IMR-90 (cell line): ENCODE measurements around the gene RAB6D. TPM values are rescaled to one million over a fixed set of nuclear protein-coding genes. Genes with fewer than 3 reads are reported as not detected.

ENCODE experiments used
- ATAC-seq: fragments of 200-7000 bp; cut with Tn5 transposase; 2 replicates; pipeline ENCODE4 v1.9.1; 2020; ENCODE audit warnings: low read depth, mild to moderate bottlenecking, moderate library complexity
- BruUV-seq: library from RNA; stranded (reverse); fragments of 400-500 nt; replicated peaks from 2 replicates; lab custom pipeline; 2021; lab: Mats Ljungman, UMichigan
- CTCF ChIA-PET: fragments of 300-600 bp; formaldehyde crosslinking; extraction: SDS; loops from one replicate; lab custom pipeline; 2021; ENCODE audit warnings: antibody characterized with exemption; lab: Yijun Ruan, JAX
- POLR2A ChIA-PET: fragments of 300-600 bp; sonication (Branson Sonifier 250); formaldehyde crosslinking; loops from one replicate; lab custom pipeline; 2022; ENCODE audit warnings: antibody characterized with exemption; ENCODE audit not compliant: unreplicated experiment; lab: Charles Lee
- DNase-seq: peaks from one replicate; pipeline ENCODE4 v3.0.0; 2013
- H2AFZ ChIP-seq: replicated peaks from 2 replicates; pipeline ENCODE3; 2013; ENCODE audit warnings: low read length, mild to moderate bottlenecking; ENCODE audit not compliant: poor library complexity
- H2AK5ac ChIP-seq: 2 replicates; pipeline ENCODE4 v1.6.1; 2013; ENCODE audit warnings: low read depth, low read length, inconsistent platforms
- H2AK9ac ChIP-seq: replicated peaks from 2 replicates; pipeline ENCODE3; 2013; ENCODE audit warnings: mild to moderate bottlenecking, low read depth, low read length, moderate library complexity; ENCODE audit not compliant: poor library complexity
- H2BK120ac ChIP-seq: 2 replicates; pipeline ENCODE4 v1.6.1; 2013; ENCODE audit warnings: low read depth, low read length, inconsistent platforms
- H2BK15ac ChIP-seq: 3 replicates; pipeline ENCODE4 v1.6.1; 2013; ENCODE audit warnings: low read depth, low read length, inconsistent platforms
- H2BK20ac ChIP-seq: 2 replicates; pipeline ENCODE4 v1.6.1; 2013; ENCODE audit warnings: low read depth, mild to moderate bottlenecking, inconsistent platforms, low read length, moderate library complexity
- H2BK5ac ChIP-seq: 2 replicates; pipeline ENCODE4 v1.6.1; 2013; ENCODE audit warnings: mild to moderate bottlenecking, low read depth, low read length, inconsistent platforms; ENCODE audit not compliant: poor library complexity, severe bottlenecking
- H3K14ac ChIP-seq: replicated peaks from 2 replicates; pipeline ENCODE4 v1.6.1; 2013; ENCODE audit warnings: low read depth, low read length, inconsistent platforms
- H3K18ac ChIP-seq: 2 replicates; pipeline ENCODE4 v1.6.1; 2013; ENCODE audit warnings: low read depth, low read length, control low read depth
- H3K23ac ChIP-seq: 2 replicates; pipeline ENCODE4 v1.6.1; 2013; ENCODE audit warnings: low read depth, low read length, inconsistent platforms
- H3K27ac ChIP-seq: 2 replicates; pipeline ENCODE4 v1.5.1; 2013; ENCODE audit warnings: mild to moderate bottlenecking, control low read depth, low read length; ENCODE audit not compliant: insufficient read depth
- H3K27me3 ChIP-seq: 2 replicates; pipeline ENCODE4 v1.6.1; 2013; ENCODE audit warnings: low read length; ENCODE audit not compliant: control insufficient read depth, insufficient read depth
- H3K36me3 ChIP-seq: 2 replicates; pipeline ENCODE4 v1.6.1; 2013; ENCODE audit warnings: low read length, mixed read lengths; ENCODE audit not compliant: control insufficient read depth, insufficient read depth
- H3K4ac ChIP-seq: 2 replicates; pipeline ENCODE4 v1.6.1; 2013; ENCODE audit warnings: low read depth, low read length, inconsistent platforms
- H3K4me1 ChIP-seq: 2 replicates; pipeline ENCODE4 v1.6.1; 2013; ENCODE audit warnings: low read length, mixed read lengths; ENCODE audit not compliant: control insufficient read depth, insufficient read depth
- H3K4me2 ChIP-seq: 2 replicates; pipeline ENCODE4 v1.6.1; 2013; ENCODE audit warnings: low read depth, mild to moderate bottlenecking, control low read depth, low read length, moderate library complexity
- H3K4me3 ChIP-seq: 2 replicates; pipeline ENCODE4 v1.5.1; 2013; ENCODE audit warnings: low read depth, mild to moderate bottlenecking, control low read depth, low read length, moderate library complexity; ENCODE audit not compliant: insufficient read depth
- H3K56ac ChIP-seq: 2 replicates; pipeline ENCODE4 v1.6.1; 2013; ENCODE audit warnings: low read length, inconsistent platforms; ENCODE audit not compliant: insufficient read depth; ENCODE audit errors: extremely low read depth
- H3K79me1 ChIP-seq, 2 experiments: 2 replicates each; pipeline ENCODE4 v1.6.1; 2013; ENCODE audit warnings: low read length in 2 of 2, inconsistent platforms in 1 of 2, low read depth in 1 of 2
- H3K9ac ChIP-seq: 2 replicates; pipeline ENCODE4 v1.6.1; 2013; ENCODE audit warnings: low read depth, low read length, control low read depth
- H3K9me1 ChIP-seq: 2 replicates; pipeline ENCODE4 v1.6.1; 2013; ENCODE audit warnings: low read length, inconsistent platforms; ENCODE audit not compliant: insufficient read depth
- H3K9me3 ChIP-seq: 2 replicates; pipeline ENCODE4 v1.6.1; 2013; ENCODE audit warnings: low read length; ENCODE audit not compliant: control insufficient read depth, insufficient read depth
- H4K20me1 ChIP-seq: 2 replicates; pipeline ENCODE4 v1.6.1; 2013; ENCODE audit warnings: low read length, inconsistent platforms; ENCODE audit not compliant: insufficient read depth
- H4K5ac ChIP-seq: 2 replicates; pipeline ENCODE4 v1.6.1; 2013; ENCODE audit warnings: mild to moderate bottlenecking, low read depth, low read length, control low read depth
- H4K8ac ChIP-seq, 2 experiments: 2 replicates each; pipeline ENCODE4 v1.6.1; 2013; ENCODE audit warnings: low read depth in 2 of 2, low read length in 2 of 2, control low read depth in 1 of 2, inconsistent platforms in 1 of 2
- H4K91ac ChIP-seq: 2 replicates; pipeline ENCODE4 v1.6.1; 2013; ENCODE audit warnings: low read depth, low read length, inconsistent platforms; ENCODE audit not compliant: insufficient read depth
- BHLHE40 ChIP-seq: fragments of 150-350 bp; IDR thresholded peaks from 2 replicates; pipeline ENCODE4 v1.6.1; 2016; ENCODE audit warnings: mild to moderate bottlenecking, low read depth, low read length
- CHD1 ChIP-seq: IDR thresholded peaks from 2 replicates; pipeline ENCODE4 v1.6.1; 2012; ENCODE audit warnings: low read depth, low read length, improper control_type of control experiment
- ELK1 ChIP-seq: fragments of 150-350 bp; IDR thresholded peaks from 2 replicates; pipeline ENCODE4 v1.6.1; 2016; ENCODE audit warnings: low read depth, mild to moderate bottlenecking, low read length, moderate library complexity, borderline replicate concordance
- FOS ChIP-seq: fragments of 150-350 bp; IDR thresholded peaks from 2 replicates; pipeline ENCODE4 v1.6.1; 2016; ENCODE audit warnings: low read depth, low read length
- MAFK ChIP-seq: IDR thresholded peaks from 2 replicates; pipeline ENCODE4 v1.6.1; 2012; ENCODE audit warnings: low read depth, low read length, improper control_type of control experiment
- MAZ ChIP-seq: IDR thresholded peaks from 2 replicates; pipeline ENCODE4 v1.6.1; 2012; ENCODE audit warnings: low read depth, mild to moderate bottlenecking, low read length, improper control_type of control experiment, moderate library complexity, borderline replicate concordance
- MXI1 ChIP-seq: IDR thresholded peaks from 2 replicates; pipeline ENCODE4 v1.6.1; 2012; ENCODE audit warnings: low read depth, mild to moderate bottlenecking, low read length, moderate library complexity, borderline replicate concordance
- NFE2L2 ChIP-seq: fragments of 150-350 bp; IDR thresholded peaks from 2 replicates; pipeline ENCODE4 v1.6.1; 2016; ENCODE audit warnings: low read depth, mild to moderate bottlenecking, low read length
- POLR2A ChIP-seq: IDR thresholded peaks from 2 replicates; pipeline ENCODE4 v1.6.1; 2012; ENCODE audit warnings: mild to moderate bottlenecking, low read depth, low read length
- RAD21 ChIP-seq: IDR thresholded peaks from 2 replicates; pipeline ENCODE4 v1.6.1; 2012; ENCODE audit warnings: low read length, improper control_type of control experiment
- RCOR1 ChIP-seq: IDR thresholded peaks from 2 replicates; pipeline ENCODE4 v1.6.1; 2012; ENCODE audit warnings: mild to moderate bottlenecking, low read length, improper control_type of control experiment; ENCODE audit not compliant: insufficient replicate concordance
- RFX5 ChIP-seq: IDR thresholded peaks from 2 replicates; pipeline ENCODE4 v1.8.0; 2012; ENCODE audit warnings: low read depth, mild to moderate bottlenecking, low read length, moderate library complexity
- WGBS, 2 experiments: methylation state at CpG; one replicate each; pipeline versions ENCODE4 v1.1.5 to v1.1.7; 2013; ENCODE audit warnings: missing lambda C conversion rate in 2 of 2; ENCODE audit not compliant: insufficient read length in 1 of 2; ENCODE audit errors: extremely low coverage in 2 of 2; 5-methylcytosine and 5-hydroxymethylcytosine counted together
- dilution Hi-C: fragments of 300-500 bp; cut with HindIII; formaldehyde crosslinking; loops from one replicate; pipeline ENCODE4 v1.14.3; 2018; ENCODE audit warnings: low sequenced_read_pairs; ENCODE audit not compliant: unreplicated experiment
- in situ Hi-C: fragments of 300-500 bp; cut with MboI; formaldehyde crosslinking; loops from 3 replicates; pipeline ENCODE4 v1.14.3; 2019; ENCODE audit warnings: low sequenced_read_pairs, inconsistent platforms, mixed read lengths
- intact Hi-C: fragments of 100-400 bp; cut with micrococcal nuclease; formaldehyde crosslinking; loops from 2 replicates; pipeline ENCODE4 v1.10.0; 2022
- polyA plus RNA-seq, 3 experiments: library from polyadenylated mRNA; depleted of rRNA; stranded (reverse); fragments of >200 nt; gene quantifications; 2 replicates each; pipeline ENCODE4 v1.2.3, GENCODE V29; 2012; ENCODE audit warnings: low replicate concordance in 1 of 3
- total RNA-seq: library from RNA; depleted of rRNA; stranded (reverse); fragments of >200 nt; gene quantifications from 2 replicates; pipeline ENCODE4 v1.2.3, GENCODE V29; 2012
- TF ChIP-seq, protein P1 (sequence below): conservative IDR thresholded peaks from 2 replicates; pipeline ENCODE4 v1.5.1; 2012; ENCODE audit warnings: mild to moderate bottlenecking, low read depth, low read length, improper control_type of control experiment

The RAB6D gene
- total and polyA plus RNA-seq, 2 of the 4 experiments (the other 2 are of a cell fraction) = not detected

- Histone ChIP-seq H3K4me3 (no peak overlapping the region), H2BK20ac (no peak overlapping the region), H4K8ac (no peak overlapping the region), H4K91ac (no peak overlapping the region), H4K20me1 (no peaks in the 10 kb centered on the region), H4K5ac (no peak overlapping the region), H3K14ac (no peak overlapping the region), H3K9me1 (no peaks in the 10 kb centered on the region), H3K4me2 (no peak overlapping the region), H2BK120ac (no peak overlapping the region), H3K4ac (no peak overlapping the region), H3K9ac (no peak overlapping the region), H3K23ac (no peak overlapping the region), H3K18ac (no peak overlapping the region), H3K79me1 (no peaks in the 10 kb centered on the region), H2AK5ac (no peak overlapping the region), H2AK9ac (no peak overlapping the region), H3K56ac (no peak overlapping the region), H3K27me3 (peaks cover 4% of the 10 kb centered on the region; the same call in 1 of the 2 replicates), H3K4me1 (no peaks in the 10 kb centered on the region), H2BK15ac (no peak overlapping the region), H2AFZ (no peak overlapping the region), H3K27ac (no peak overlapping the region), H3K36me3 (no peaks in the 10 kb centered on the region), H2BK5ac (no peak overlapping the region), H3K9me3 (no peaks in the 10 kb centered on the region)
- DNase-seq = no peak
- POLR2A ChIA-PET = no interaction called here
- BruUV-seq = no TSS peak
- dilution Hi-C loops (no loop called here), intact Hi-C loops (no loop called here), in situ Hi-C loops (loop anchor here (25.0 kb wide), 1 partner anchor 411 kb away; no protein-coding TSS in a partner anchor)
- no peak for TF ChIP-seq MAFK
- no peak for TF ChIP-seq RCOR1
- no peak for TF ChIP-seq ELK1
- TF ChIP-seq RFX5 = no peak
- TF ChIP-seq POLR2A = no peak
- no peak for TF ChIP-seq MXI1
- TF ChIP-seq FOS = no peak
- TF ChIP-seq RAD21 = no peak
- TF ChIP-seq NFE2L2 = no peak
- TF ChIP-seq MAZ = no peak
- TF ChIP-seq BHLHE40 = no peak
- no peak for TF ChIP-seq CHD1
- TF ChIP-seq, protein P1, sequence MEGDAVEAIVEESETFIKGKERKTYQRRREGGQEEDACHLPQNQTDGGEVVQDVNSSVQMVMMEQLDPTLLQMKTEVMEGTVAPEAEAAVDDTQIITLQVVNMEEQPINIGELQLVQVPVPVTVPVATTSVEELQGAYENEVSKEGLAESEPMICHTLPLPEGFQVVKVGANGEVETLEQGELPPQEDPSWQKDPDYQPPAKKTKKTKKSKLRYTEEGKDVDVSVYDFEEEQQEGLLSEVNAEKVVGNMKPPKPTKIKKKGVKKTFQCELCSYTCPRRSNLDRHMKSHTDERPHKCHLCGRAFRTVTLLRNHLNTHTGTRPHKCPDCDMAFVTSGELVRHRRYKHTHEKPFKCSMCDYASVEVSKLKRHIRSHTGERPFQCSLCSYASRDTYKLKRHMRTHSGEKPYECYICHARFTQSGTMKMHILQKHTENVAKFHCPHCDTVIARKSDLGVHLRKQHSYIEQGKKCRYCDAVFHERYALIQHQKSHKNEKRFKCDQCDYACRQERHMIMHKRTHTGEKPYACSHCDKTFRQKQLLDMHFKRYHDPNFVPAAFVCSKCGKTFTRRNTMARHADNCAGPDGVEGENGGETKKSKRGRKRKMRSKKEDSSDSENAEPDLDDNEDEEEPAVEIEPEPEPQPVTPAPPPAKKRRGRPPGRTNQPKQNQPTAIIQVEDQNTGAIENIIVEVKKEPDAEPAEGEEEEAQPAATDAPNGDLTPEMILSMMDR = no peak
- CTCF ChIA-PET = no interaction called here
- ATAC-seq = no peak
- WGBS, 2 experiments = no CpG with 5 or more reads among the region's 4 CpGs
Observed at GRCh38 chr2:131400849-131401248, 36.9 kb upstream of the RAB6D start.
